GM10248 (cell line): ENCODE data around the gene AKT2.

Source experiments
- CTCF ChIA-PET: fragments of 300-600 bp; sonication (Branson Sonifier 250); formaldehyde crosslinking; extraction: SDS; loops from one replicate; lab custom pipeline; 2021; ENCODE audit warnings: antibody characterized with exemption; lab: Yijun Ruan, JAX
- POLR2A ChIA-PET: fragments of 350-650 bp; sonication (Branson Sonifier 250); formaldehyde crosslinking; extraction: SDS; loops from one replicate; lab custom pipeline; 2020; ENCODE audit warnings: antibody characterized with exemption; lab: Yijun Ruan, JAX
- DNase-seq: peaks from one replicate; pipeline ENCODE4 v3.0.0; 2012; ENCODE audit errors: extremely low spot score
- CTCF ChIP-seq: IDR thresholded peaks from 2 replicates; pipeline ENCODE4 v1.5.1; 2012; ENCODE audit warnings: mild to moderate bottlenecking, low read depth; ENCODE audit errors: extremely low read depth, missing control alignments, control extremely low read depth

AKT2 gene

GRCh38 chr19:40232479-40232878 lies 52.7 kb downstream of the AKT2 start:
- CTCF ChIA-PET, result interaction anchor here (2.0 kb wide), 1 partner anchor 93 kb away, joined by 5 read pairs; no protein-coding TSS in a partner anchor
- POLR2A ChIA-PET, result no interaction called here

GRCh38 chr19:40231544-40232424 lies 53.4 kb downstream of the AKT2 start:
- ChIA-PET CTCF (interaction anchor here (1.2 to 2.0 kb wide), 2 partner anchors 21 to 92 kb away, joined by 3 to 5 read pairs; no protein-coding TSS in a partner anchor), POLR2A (no interaction called here)
- no peak for DNase-seq
- TF ChIP-seq CTCF, result no peak

More at GRCh38 chr19:40232479-40232878, 52.7 kb downstream of the AKT2 start:
- no peak for TF ChIP-seq CTCF
- DNase-seq, result no peak

- no peak for TF ChIP-seq CTCF
- DNase-seq, result no peak
- ChIA-PET POLR2A (no interaction called here), CTCF (interaction anchor here (1.1 to 2.0 kb wide), 3 partner anchors 22 to 91 kb away, joined by 3 to 5 read pairs (median 3); no protein-coding TSS in a partner anchor)
Observed at GRCh38 chr19:40231057-40231456, 54.1 kb downstream of the AKT2 start.

GRCh38 chr19:40229926-40230417 lies 55.2 kb downstream of the AKT2 start:
- DNase-seq, result no peak
- CTCF ChIA-PET, result interaction anchor here (1.1 to 1.3 kb wide), 2 partner anchors 17 to 52 kb away, joined by 3 read pairs; no protein-coding TSS in a partner anchor
- POLR2A ChIA-PET, result no interaction called here
- TF ChIP-seq CTCF, result no peak

GRCh38 chr19:40229484-40229883 lies 55.7 kb downstream of the AKT2 start:
- CTCF ChIA-PET, result interaction anchor here (1.3 kb wide), 1 partner anchor 17 kb away, joined by 3 read pairs; no protein-coding TSS in a partner anchor
- no peak for DNase-seq
- POLR2A ChIA-PET, result no interaction called here
- TF ChIP-seq CTCF, result no peak

GRCh38 chr19:40228863-40229262 lies 56.3 kb downstream of the AKT2 start:
- ChIA-PET POLR2A (no interaction called here), CTCF (no interaction called here)
- TF ChIP-seq CTCF, result no peak
- DNase-seq, result no peak
